Tibial nerve (tissue), 4 donors: ENCODE data around the gene EVC2.

ENCODE experiments used
- CTCF ChIP-seq, 5 experiments: fragments of 200-600 bp in 3 of 5; fragments of 450-650 bp in 2 of 5; sonication (generic) in 3 of 5; IDR thresholded peaks; one replicate each; pipeline ENCODE4 v1.5.1; 2016 to 2019; ENCODE audit warnings: antibody characterized with exemption in 5 of 5, mild to moderate bottlenecking in 3 of 5, moderate library complexity in 2 of 5
- EP300 ChIP-seq, 2 donors: sonication (generic); formaldehyde crosslinking; IDR thresholded peaks; one replicate each; pipeline ENCODE4 v1.6.1; 2017; ENCODE audit warnings: antibody characterized with exemption in 2 of 2, mild to moderate bottlenecking in 1 of 2
- POLR2A ChIP-seq, 2 donors: fragments of 450-650 bp; IDR thresholded peaks; one replicate each; pipeline ENCODE4 v1.6.1; 2017; ENCODE audit warnings: antibody characterized with exemption in 2 of 2, mild to moderate bottlenecking in 2 of 2, moderate library complexity in 2 of 2

GRCh38 chr4:5630762-5631161, 77.6 kb downstream of the EVC2 start:
- TF ChIP-seq POLR2A (IDR thresholded peaks at IDR 0.05): no peak
- no peak for TF ChIP-seq CTCF (IDR thresholded peaks at IDR 0.05)
- TF ChIP-seq EP300 (IDR thresholded peaks at IDR 0.05): no peak
